Calu3 (cell line): ENCODE results near the gene SLC17A3. TPM values are rescaled to one million over a fixed set of nuclear protein-coding genes. Genes with fewer than 3 reads are reported as not detected.

Source experiments
- BruUV-seq: library from RNA; stranded (reverse); fragments of 400-500 nt; replicated peaks from 2 replicates; lab custom pipeline; 2021; lab: Mats Ljungman, UMichigan
- CTCF ChIA-PET: fragments of 300-600 bp; sonication (Branson Sonifier 250); formaldehyde crosslinking; loops from one replicate; lab custom pipeline; 2022; ENCODE audit warnings: antibody characterized with exemption; lab: Charles Lee
- DNase-seq: peaks from one replicate; pipeline ENCODE4 v3.0.0; 2022
- H3K27ac Mint-ChIP-seq: one replicate; pipeline ENCODE4 v1.8.0; 2022; ENCODE audit warnings: mixed read lengths; ENCODE audit not compliant: unreplicated experiment
- H3K27me3 Mint-ChIP-seq: one replicate; pipeline ENCODE4 v1.8.0; 2022; ENCODE audit warnings: mixed read lengths; ENCODE audit not compliant: unreplicated experiment
- H3K36me3 Mint-ChIP-seq: one replicate; pipeline ENCODE4 v1.8.0; 2022; ENCODE audit warnings: mild to moderate bottlenecking, moderate library complexity, mixed read lengths; ENCODE audit not compliant: insufficient read depth, unreplicated experiment
- H3K4me1 Mint-ChIP-seq: one replicate; pipeline ENCODE4 v1.8.0; 2022; ENCODE audit warnings: mild to moderate bottlenecking, low read depth, mixed read lengths; ENCODE audit not compliant: unreplicated experiment
- H3K4me3 Mint-ChIP-seq: one replicate; pipeline ENCODE4 v1.8.0; 2022; ENCODE audit warnings: mild to moderate bottlenecking, low read depth, moderate library complexity, mixed read lengths; ENCODE audit not compliant: unreplicated experiment
- H3K9me3 Mint-ChIP-seq: one replicate; pipeline ENCODE4 v1.8.0; 2022; ENCODE audit warnings: low read depth, mixed read lengths; ENCODE audit not compliant: unreplicated experiment
- CTCF ChIP-seq: fragments of 200-600 bp; IDR thresholded peaks from one replicate; pipeline ENCODE4 v1.8.0; 2022; ENCODE audit warnings: antibody characterized with exemption; ENCODE audit not compliant: unreplicated experiment
- intact Hi-C: fragments of 100-400 bp; cut with micrococcal nuclease; formaldehyde crosslinking; loops from one replicate; pipeline ENCODE4 v1.10.0; 2022; ENCODE audit not compliant: unreplicated experiment
- total RNA-seq: library from RNA; stranded (reverse); gene quantifications from 2 replicates; pipeline ENCODE4 v1.2.3, GENCODE V29; 2022

SLC17A3 gene
- total RNA-seq, 1 experiment from 2014 or later: not detected

- H3K36me3 Mint-ChIP-seq: no peaks in the 10 kb centered on the region
- H3K27me3 Mint-ChIP-seq: no peaks in the 10 kb centered on the region
- no peak for DNase-seq
- peaks cover 42% of the 10 kb centered on the region for H3K4me1 Mint-ChIP-seq
- no peaks in the 10 kb centered on the region for H3K9me3 Mint-ChIP-seq
- no peak overlapping the region for H3K27ac Mint-ChIP-seq
- no TSS peak for BruUV-seq
- TF ChIP-seq CTCF: no peak
- H3K4me3 Mint-ChIP-seq: no peak overlapping the region
- CTCF ChIA-PET: interaction anchor here (0.6 kb wide), 1 partner anchor 1389 kb away, joined by 4 read pairs; no protein-coding TSS in a partner anchor
- intact Hi-C loops: no loop called here
These were observed 4.2 kb downstream of the SLC17A3 start for GRCh38 chr6:25869840-25870239.

DNA sequence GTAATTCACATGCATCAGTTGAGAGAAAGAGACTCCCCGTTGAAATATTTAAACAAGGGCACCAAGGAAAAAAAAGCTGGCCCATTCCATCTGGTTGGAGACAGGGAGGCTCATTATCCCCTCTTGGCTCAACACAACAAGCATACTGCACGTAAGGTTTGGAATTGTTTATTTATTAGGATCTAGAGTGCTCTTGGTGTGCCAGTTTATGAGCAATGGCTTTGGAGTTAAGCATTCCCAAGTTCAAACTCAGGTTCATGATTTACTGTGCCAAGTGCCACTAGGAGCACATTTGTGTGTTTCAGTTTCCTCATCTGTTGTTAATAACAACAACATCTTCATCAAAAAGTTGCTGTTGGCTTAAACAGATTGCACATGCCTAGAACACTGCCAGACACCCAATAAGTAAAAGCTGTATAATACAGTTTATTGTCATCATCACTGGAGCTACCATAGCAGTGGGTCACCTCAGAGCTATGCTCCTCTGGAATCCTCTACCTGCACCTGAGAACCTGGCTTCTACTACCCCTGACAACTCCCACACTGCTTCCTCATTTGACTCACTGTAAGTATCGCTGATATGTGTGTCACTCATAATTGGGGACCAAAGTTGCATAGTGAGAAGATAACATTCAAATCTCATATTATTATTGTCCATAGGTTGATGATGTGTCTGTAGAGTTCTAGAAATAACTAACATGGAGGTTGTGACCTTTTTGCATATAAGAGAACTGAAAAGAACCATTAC is 5.4 kb downstream of the SLC17A3 start:
- peaks cover 10% of the 10 kb centered on the region for H3K9me3 Mint-ChIP-seq
- intact Hi-C loops: no loop called here
- no peaks in the 10 kb centered on the region for H3K36me3 Mint-ChIP-seq
- BruUV-seq: no TSS peak
- H3K4me1 Mint-ChIP-seq: peaks cover 37% of the 10 kb centered on the region
- CTCF ChIA-PET: interaction anchor here (1.0 kb wide), 1 partner anchor 23 kb away, joined by 3 read pairs; no protein-coding TSS in a partner anchor
- no peak for DNase-seq
- no peak for TF ChIP-seq CTCF
- no peaks in the 10 kb centered on the region for H3K27me3 Mint-ChIP-seq
- no peak overlapping the region for H3K4me3 Mint-ChIP-seq
- H3K27ac Mint-ChIP-seq: no peak overlapping the region

- BruUV-seq: no TSS peak
- no peaks in the 10 kb centered on the region for H3K36me3 Mint-ChIP-seq
- H3K4me1 Mint-ChIP-seq: peaks cover 25% of the 10 kb centered on the region
- H3K9me3 Mint-ChIP-seq: peaks cover 10% of the 10 kb centered on the region
- no peaks in the 10 kb centered on the region for H3K27me3 Mint-ChIP-seq
- H3K27ac Mint-ChIP-seq: no peak overlapping the region
- no peak overlapping the region for H3K4me3 Mint-ChIP-seq
- CTCF ChIA-PET: no interaction called here
- no peak for TF ChIP-seq CTCF
- peak; percentile 39 for DNase-seq
- intact Hi-C loops: no loop called here
These were observed 8.0 kb downstream of the SLC17A3 start for GRCh38 chr6:25866011-25866410.

DNA sequence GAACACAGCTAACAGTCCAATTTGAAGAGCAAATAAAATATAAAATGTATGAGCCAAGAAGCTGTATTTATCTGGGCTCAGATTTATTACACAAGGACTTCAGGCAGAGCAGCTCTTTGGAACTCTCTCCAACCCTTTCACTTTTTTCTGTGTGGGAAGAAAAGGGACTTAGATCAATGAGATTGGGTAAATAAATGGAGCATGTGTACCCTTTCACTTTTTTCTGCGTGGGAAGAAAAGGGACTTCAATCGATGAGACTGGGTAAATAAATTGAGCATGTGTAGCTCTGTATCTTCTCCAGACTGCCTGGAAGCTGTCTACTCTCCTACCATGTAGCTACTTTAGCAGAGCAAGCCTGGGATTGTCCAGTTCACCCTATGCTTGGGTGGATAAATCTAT is 10.7 kb downstream of the SLC17A3 start:
- H3K36me3 Mint-ChIP-seq: no peaks in the 10 kb centered on the region
- intact Hi-C loops: no loop called here
- DNase-seq: no peak
- H3K4me1 Mint-ChIP-seq: peaks cover 28% of the 10 kb centered on the region
- peaks cover 10% of the 10 kb centered on the region for H3K9me3 Mint-ChIP-seq
- H3K27ac Mint-ChIP-seq: no peak overlapping the region
- no peak overlapping the region for H3K4me3 Mint-ChIP-seq
- TF ChIP-seq CTCF: no peak
- CTCF ChIA-PET: interaction anchor here (1.0 kb wide), 1 partner anchor 35 kb away, joined by 3 read pairs; no protein-coding TSS in a partner anchor
- H3K27me3 Mint-ChIP-seq: no peaks in the 10 kb centered on the region
- no TSS peak for BruUV-seq
